SH-SY5Y (cell line): Measurements from ENCODE around the gene ZBTB7C.

Experiments
- GATA2 ChIP-seq: IDR thresholded peaks from 2 replicates; pipeline ENCODE4 v1.6.1; 2011; ENCODE audit warnings: mild to moderate bottlenecking, low read depth, low read length
- GATA3 ChIP-seq: IDR thresholded peaks from 2 replicates; pipeline ENCODE4 v1.6.1; 2011; ENCODE audit warnings: low read depth, mild to moderate bottlenecking, low read length, moderate library complexity

- no peak for TF ChIP-seq GATA3
- TF ChIP-seq GATA2 = no peak
Measured at GRCh38 chr18:48125724-48126123, 283.5 kb downstream of the ZBTB7C start.
